ENCODE results near the gene LHX3.

- no peak for TF ChIP-seq CTCF (IDR thresholded peaks at IDR 0.05; ENCODE audit: low read length)
- TF ChIP-seq EZH2 (optimal IDR thresholded peaks at IDR 0.05; ENCODE audit: low read depth, low read length) = no peak
- TF ChIP-seq EZH2phosphoT487 (IDR thresholded peaks at IDR 0.05; ENCODE audit: low read length) = no peak
Observed at GRCh38 chr9:136172412-136173079, 32.4 kb downstream of the LHX3 start.
